ENCODE data around the gene CBX2.
A peak's percentile ranks its signal among the peaks of the same experiment; 100 is the strongest.

The CBX2 gene

DNA sequence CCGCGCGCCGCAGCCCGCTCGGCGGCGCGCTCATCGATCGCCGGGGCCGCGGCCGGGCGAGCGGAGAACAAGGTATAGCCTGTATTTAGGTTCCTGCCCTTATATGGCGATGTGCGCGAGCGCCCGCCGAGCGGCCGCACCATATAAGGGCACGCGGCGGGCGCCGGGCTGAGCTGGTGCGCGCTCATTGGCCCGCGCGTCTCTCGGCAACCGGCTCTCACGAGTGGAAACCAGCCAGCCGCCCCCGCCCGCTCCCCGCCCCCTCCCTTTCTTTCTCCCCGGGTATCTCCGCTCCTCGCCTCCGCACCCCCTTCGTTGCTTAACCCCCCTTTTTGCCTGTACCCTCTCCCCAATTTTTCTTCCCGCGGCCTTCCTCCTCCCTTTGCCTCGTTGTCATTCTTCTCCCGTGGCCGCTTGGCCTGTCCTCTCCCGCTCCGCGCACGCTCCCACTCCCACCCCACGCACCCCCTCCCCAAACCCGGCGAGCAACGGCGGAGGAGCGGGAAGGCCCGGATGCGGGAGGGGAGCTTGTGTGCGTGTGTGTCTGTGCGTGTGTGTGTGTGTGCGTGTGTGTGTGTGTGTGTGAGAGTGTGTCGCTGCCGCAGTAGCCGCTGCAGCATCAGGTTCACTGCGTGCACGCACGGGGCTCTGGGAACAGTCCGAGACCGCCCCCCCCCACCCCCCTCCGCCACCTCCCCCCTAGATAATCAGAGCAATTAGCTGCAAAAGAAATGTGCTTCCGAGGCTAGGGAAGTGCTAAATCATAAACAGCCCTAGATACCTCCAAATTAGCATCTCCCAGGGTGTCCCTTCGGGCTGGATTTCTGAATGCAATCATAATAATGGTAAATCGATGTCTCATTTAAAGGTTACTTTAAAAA lies 32.4 kb downstream of the CBX2 start:
- TF ChIP-seq OSR1 (CRISPR knock-in tag; IDR thresholded peaks at IDR 0.05) (no peak), ZNF70 (CRISPR knock-in tag; IDR thresholded peaks at IDR 0.05) (no peak), ZFP3 (CRISPR knock-in tag; IDR thresholded peaks at IDR 0.05) (no peak), RARB (CRISPR knock-in tag; IDR thresholded peaks at IDR 0.05) (no peak), ZNF8 (CRISPR knock-in tag; IDR thresholded peaks at IDR 0.05) (no peak), TSHZ2 (CRISPR knock-in tag; IDR thresholded peaks at IDR 0.05) (no peak), ESRRG (CRISPR knock-in tag; IDR thresholded peaks at IDR 0.05) (no peak)
- TF ChIP-seq, protein P1, sequence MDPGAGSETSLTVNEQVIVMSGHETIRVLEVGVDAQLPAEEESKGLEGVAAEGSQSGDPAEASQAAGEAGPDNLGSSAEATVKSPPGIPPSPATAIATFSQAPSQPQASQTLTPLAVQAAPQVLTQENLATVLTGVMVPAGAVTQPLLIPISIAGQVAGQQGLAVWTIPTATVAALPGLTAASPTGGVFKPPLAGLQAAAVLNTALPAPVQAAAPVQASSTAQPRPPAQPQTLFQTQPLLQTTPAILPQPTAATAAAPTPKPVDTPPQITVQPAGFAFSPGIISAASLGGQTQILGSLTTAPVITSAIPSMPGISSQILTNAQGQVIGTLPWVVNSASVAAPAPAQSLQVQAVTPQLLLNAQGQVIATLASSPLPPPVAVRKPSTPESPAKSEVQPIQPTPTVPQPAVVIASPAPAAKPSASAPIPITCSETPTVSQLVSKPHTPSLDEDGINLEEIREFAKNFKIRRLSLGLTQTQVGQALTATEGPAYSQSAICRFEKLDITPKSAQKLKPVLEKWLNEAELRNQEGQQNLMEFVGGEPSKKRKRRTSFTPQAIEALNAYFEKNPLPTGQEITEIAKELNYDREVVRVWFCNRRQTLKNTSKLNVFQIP (CRISPR knock-in tag; IDR thresholded peaks at IDR 0.05; ENCODE audit: borderline replicate concordance, low read depth), result no peak
- ATAC-seq, result peak; percentile 90

GRCh38 chr17:79811011-79811867 lies 33.3 kb downstream of the CBX2 start:
- TF ChIP-seq ZNF565 (CRISPR knock-in tag; conservative IDR thresholded peaks at IDR 0.05; ENCODE audit: low read depth), result no peak
- TF ChIP-seq TSHZ2 (CRISPR knock-in tag; IDR thresholded peaks at IDR 0.05), result no peak; the same call in 1 of the 2 replicates
- no peak for TF ChIP-seq GLIS3 (CRISPR knock-in tag; IDR thresholded peaks at IDR 0.05)
- TF ChIP-seq BACH2 (CRISPR knock-in tag; IDR thresholded peaks at IDR 0.05; ENCODE audit: borderline replicate concordance), result no peak
- TF ChIP-seq ZNF8 (CRISPR knock-in tag; IDR thresholded peaks at IDR 0.05), result 0 out of 2 replicates have a peak, but pooled peaks have one; percentile 5
- TF ChIP-seq ZNF70 (CRISPR knock-in tag; IDR thresholded peaks at IDR 0.05), result peak; percentile 33; the same call in 1 of the 2 replicates
- TF ChIP-seq SNAI2 (CRISPR knock-in tag; IDR thresholded peaks at IDR 0.05), result peak; percentile 78
- no peak for TF ChIP-seq TOX (CRISPR knock-in tag; IDR thresholded peaks at IDR 0.05; ENCODE audit: borderline replicate concordance)
- TF ChIP-seq OSR1 (CRISPR knock-in tag; IDR thresholded peaks at IDR 0.05), result no peak
- TF ChIP-seq TCF4 (CRISPR knock-in tag; IDR thresholded peaks at IDR 0.05; ENCODE audit: borderline replicate concordance), result peak; percentile 57; the same call in 1 of the 2 replicates
- TF ChIP-seq, protein P1 (CRISPR knock-in tag; IDR thresholded peaks at IDR 0.05; ENCODE audit: borderline replicate concordance, low read depth), result no peak
- TF ChIP-seq PPARA (CRISPR knock-in tag; IDR thresholded peaks at IDR 0.05; ENCODE audit: borderline replicate concordance), result no peak
- TF ChIP-seq ZFP30 (CRISPR knock-in tag; IDR thresholded peaks at IDR 0.05), result no peak
- TF ChIP-seq, protein P2, sequence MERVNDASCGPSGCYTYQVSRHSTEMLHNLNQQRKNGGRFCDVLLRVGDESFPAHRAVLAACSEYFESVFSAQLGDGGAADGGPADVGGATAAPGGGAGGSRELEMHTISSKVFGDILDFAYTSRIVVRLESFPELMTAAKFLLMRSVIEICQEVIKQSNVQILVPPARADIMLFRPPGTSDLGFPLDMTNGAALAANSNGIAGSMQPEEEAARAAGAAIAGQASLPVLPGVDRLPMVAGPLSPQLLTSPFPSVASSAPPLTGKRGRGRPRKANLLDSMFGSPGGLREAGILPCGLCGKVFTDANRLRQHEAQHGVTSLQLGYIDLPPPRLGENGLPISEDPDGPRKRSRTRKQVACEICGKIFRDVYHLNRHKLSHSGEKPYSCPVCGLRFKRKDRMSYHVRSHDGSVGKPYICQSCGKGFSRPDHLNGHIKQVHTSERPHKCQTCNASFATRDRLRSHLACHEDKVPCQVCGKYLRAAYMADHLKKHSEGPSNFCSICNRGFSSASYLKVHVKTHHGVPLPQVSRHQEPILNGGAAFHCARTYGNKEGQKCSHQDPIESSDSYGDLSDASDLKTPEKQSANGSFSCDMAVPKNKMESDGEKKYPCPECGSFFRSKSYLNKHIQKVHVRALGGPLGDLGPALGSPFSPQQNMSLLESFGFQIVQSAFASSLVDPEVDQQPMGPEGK (CRISPR knock-in tag; IDR thresholded peaks at IDR 0.05; ENCODE audit: borderline replicate concordance), result peak; percentile 92; the same call in 1 of the 2 replicates
- TF ChIP-seq, protein P3, sequence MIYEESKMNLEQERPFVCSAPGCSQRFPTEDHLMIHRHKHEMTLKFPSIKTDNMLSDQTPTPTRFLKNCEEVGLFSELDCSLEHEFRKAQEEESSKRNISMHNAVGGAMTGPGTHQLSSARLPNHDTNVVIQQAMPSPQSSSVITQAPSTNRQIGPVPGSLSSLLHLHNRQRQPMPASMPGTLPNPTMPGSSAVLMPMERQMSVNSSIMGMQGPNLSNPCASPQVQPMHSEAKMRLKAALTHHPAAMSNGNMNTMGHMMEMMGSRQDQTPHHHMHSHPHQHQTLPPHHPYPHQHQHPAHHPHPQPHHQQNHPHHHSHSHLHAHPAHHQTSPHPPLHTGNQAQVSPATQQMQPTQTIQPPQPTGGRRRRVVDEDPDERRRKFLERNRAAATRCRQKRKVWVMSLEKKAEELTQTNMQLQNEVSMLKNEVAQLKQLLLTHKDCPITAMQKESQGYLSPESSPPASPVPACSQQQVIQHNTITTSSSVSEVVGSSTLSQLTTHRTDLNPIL (CRISPR knock-in tag; IDR thresholded peaks at IDR 0.05; ENCODE audit: low read depth), result no peak
- TF ChIP-seq ISL1 (CRISPR knock-in tag; IDR thresholded peaks at IDR 0.05), result no peak
- TF ChIP-seq ZFP3 (CRISPR knock-in tag; IDR thresholded peaks at IDR 0.05), result no peak
- no peak for TF ChIP-seq ZC3H10 (CRISPR knock-in tag; IDR thresholded peaks at IDR 0.05)
- TF ChIP-seq CSRNP3 (CRISPR knock-in tag; IDR thresholded peaks at IDR 0.05), result no peak
- no peak for TF ChIP-seq ARNTL (CRISPR knock-in tag; IDR thresholded peaks at IDR 0.05; ENCODE audit: borderline replicate concordance, low read depth)
- peak; percentile 89; the same call in 1 of the 2 replicates for TF ChIP-seq CSDC2 (CRISPR knock-in tag; IDR thresholded peaks at IDR 0.05)
- no peak for TF ChIP-seq ESRRG (CRISPR knock-in tag; IDR thresholded peaks at IDR 0.05)
- TF ChIP-seq RARB (CRISPR knock-in tag; IDR thresholded peaks at IDR 0.05), result no peak
- ATAC-seq, result peak; percentile 79
